HepG2 (cell line): Measurements from ENCODE around the gene CIITA. TPM values are rescaled to one million over a fixed set of nuclear protein-coding genes. Genes with fewer than 3 reads are reported as not detected.

ENCODE experiments used
- AFF4 ChIP-seq: sonication (generic); formaldehyde crosslinking; IDR thresholded peaks from 2 replicates; pipeline ENCODE4 v1.4.0; 2020; ENCODE audit warnings: missing genetic modification reagents
- CENPT ChIP-seq: sonication (generic); formaldehyde crosslinking; IDR thresholded peaks from 2 replicates; pipeline ENCODE4 v1.8.0; 2022; ENCODE audit warnings: low read depth, mild to moderate bottlenecking, moderate library complexity, missing genetic modification reagents
- ETV5 ChIP-seq: IDR thresholded peaks from 2 replicates; pipeline ENCODE4 v1.6.1; 2018; ENCODE audit warnings: missing biosample characterization, missing genetic modification reagents, inconsistent platforms, borderline replicate concordance
- HINFP ChIP-seq: sonication (generic); formaldehyde crosslinking; IDR thresholded peaks from 2 replicates; pipeline ENCODE4 v1.4.0; 2020; ENCODE audit warnings: low read depth, mild to moderate bottlenecking, missing genetic modification reagents
- HOXA5 ChIP-seq: sonication (generic); formaldehyde crosslinking; IDR thresholded peaks from 2 replicates; pipeline ENCODE4 v1.4.0; 2020; ENCODE audit warnings: missing genetic modification reagents
- KDM2A ChIP-seq: sonication (generic); formaldehyde crosslinking; IDR thresholded peaks from 2 replicates; pipeline ENCODE4 v1.4.0; 2020; ENCODE audit warnings: low read depth, missing genetic modification reagents, borderline replicate concordance
- RORA ChIP-seq: sonication (generic); formaldehyde crosslinking; IDR thresholded peaks from 2 replicates; pipeline ENCODE4 v1.5.0; 2020; ENCODE audit warnings: mild to moderate bottlenecking, missing genetic modification reagents, moderate library complexity
- SP4 ChIP-seq: sonication (generic); formaldehyde crosslinking; IDR thresholded peaks from 2 replicates; pipeline ENCODE4 v1.8.1; 2023; ENCODE audit warnings: mild to moderate bottlenecking, missing genetic modification reagents
- SRSF4 ChIP-seq: fragments of 200-400 bp; formaldehyde crosslinking; IDR thresholded peaks from one replicate; pipeline ENCODE4 v1.6.1; 2018; ENCODE audit warnings: mild to moderate bottlenecking, low read depth, low read length, moderate library complexity; ENCODE audit not compliant: poor library complexity, severe bottlenecking
- ZNF275 ChIP-seq: sonication (generic); formaldehyde crosslinking; IDR thresholded peaks from 2 replicates; pipeline ENCODE4 v1.8.0; 2022; ENCODE audit warnings: missing genetic modification reagents, mild to moderate bottlenecking, inconsistent platforms, borderline replicate concordance
- polyA plus RNA-seq, 8 experiments: library from polyadenylated mRNA; depleted of rRNA in 3 of 8; stranded (reverse) in 7 of 8; unstranded in 1 of 8; fragments of >200 nt; fragmentation: Illumina TruSeq in 4 of 8; extraction: Trizol in 4 of 8; gene quantifications; 2 replicates each; pipeline versions ENCODE4 v1.2.1 to v1.2.3, GENCODE V29; 2011 to 2016; ENCODE audit warnings: low read depth in 4 of 8, missing spikeins in 1 of 8, mixed read lengths in 1 of 8; ENCODE audit not compliant: insufficient read depth in 1 of 8
- total RNA-seq, 5 experiments: library from RNA; depleted of rRNA; stranded (reverse); fragments of >200 nt; fragmentation: Illumina TruSeq; extraction: Trizol; gene quantifications; 2 replicates each; pipeline ENCODE4 v1.2.3, GENCODE V29; 2016; ENCODE audit warnings: low read depth in 1 of 5
- TF ChIP-seq, protein P1 (sequence below): sonication (generic); formaldehyde crosslinking; IDR thresholded peaks from 2 replicates; pipeline ENCODE4 v1.9.0; 2021; ENCODE audit warnings: mild to moderate bottlenecking, missing genetic modification reagents
- TF ChIP-seq, protein P2 (sequence below): sonication (generic); formaldehyde crosslinking; IDR thresholded peaks from 2 replicates; pipeline ENCODE4 v1.4.0; 2020; ENCODE audit warnings: missing genetic modification reagents

The CIITA gene
- total and polyA plus RNA-seq, 2 of the 13 experiments (the other 11 are each of a cell fraction or from before 2014, with no cell fraction given): 0.08 to 0.09 TPM

- TF ChIP-seq, protein P1, sequence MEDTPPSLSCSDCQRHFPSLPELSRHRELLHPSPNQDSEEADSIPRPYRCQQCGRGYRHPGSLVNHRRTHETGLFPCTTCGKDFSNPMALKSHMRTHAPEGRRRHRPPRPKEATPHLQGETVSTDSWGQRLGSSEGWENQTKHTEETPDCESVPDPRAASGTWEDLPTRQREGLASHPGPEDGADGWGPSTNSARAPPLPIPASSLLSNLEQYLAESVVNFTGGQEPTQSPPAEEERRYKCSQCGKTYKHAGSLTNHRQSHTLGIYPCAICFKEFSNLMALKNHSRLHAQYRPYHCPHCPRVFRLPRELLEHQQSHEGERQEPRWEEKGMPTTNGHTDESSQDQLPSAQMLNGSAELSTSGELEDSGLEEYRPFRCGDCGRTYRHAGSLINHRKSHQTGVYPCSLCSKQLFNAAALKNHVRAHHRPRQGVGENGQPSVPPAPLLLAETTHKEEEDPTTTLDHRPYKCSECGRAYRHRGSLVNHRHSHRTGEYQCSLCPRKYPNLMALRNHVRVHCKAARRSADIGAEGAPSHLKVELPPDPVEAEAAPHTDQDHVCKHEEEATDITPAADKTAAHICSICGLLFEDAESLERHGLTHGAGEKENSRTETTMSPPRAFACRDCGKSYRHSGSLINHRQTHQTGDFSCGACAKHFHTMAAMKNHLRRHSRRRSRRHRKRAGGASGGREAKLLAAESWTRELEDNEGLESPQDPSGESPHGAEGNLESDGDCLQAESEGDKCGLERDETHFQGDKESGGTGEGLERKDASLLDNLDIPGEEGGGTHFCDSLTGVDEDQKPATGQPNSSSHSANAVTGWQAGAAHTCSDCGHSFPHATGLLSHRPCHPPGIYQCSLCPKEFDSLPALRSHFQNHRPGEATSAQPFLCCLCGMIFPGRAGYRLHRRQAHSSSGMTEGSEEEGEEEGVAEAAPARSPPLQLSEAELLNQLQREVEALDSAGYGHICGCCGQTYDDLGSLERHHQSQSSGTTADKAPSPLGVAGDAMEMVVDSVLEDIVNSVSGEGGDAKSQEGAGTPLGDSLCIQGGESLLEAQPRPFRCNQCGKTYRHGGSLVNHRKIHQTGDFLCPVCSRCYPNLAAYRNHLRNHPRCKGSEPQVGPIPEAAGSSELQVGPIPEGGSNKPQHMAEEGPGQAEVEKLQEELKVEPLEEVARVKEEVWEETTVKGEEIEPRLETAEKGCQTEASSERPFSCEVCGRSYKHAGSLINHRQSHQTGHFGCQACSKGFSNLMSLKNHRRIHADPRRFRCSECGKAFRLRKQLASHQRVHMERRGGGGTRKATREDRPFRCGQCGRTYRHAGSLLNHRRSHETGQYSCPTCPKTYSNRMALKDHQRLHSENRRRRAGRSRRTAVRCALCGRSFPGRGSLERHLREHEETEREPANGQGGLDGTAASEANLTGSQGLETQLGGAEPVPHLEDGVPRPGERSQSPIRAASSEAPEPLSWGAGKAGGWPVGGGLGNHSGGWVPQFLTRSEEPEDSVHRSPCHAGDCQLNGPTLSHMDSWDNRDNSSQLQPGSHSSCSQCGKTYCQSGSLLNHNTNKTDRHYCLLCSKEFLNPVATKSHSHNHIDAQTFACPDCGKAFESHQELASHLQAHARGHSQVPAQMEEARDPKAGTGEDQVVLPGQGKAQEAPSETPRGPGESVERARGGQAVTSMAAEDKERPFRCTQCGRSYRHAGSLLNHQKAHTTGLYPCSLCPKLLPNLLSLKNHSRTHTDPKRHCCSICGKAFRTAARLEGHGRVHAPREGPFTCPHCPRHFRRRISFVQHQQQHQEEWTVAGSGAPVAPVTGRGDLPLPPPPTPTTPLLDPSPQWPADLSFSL: no peak
- no peak for TF ChIP-seq CENPT
- TF ChIP-seq HINFP (CRISPR knock-in tag): peak; percentile 78; the same call in 1 of the 2 replicates
- 0 out of 2 replicates have a peak, but pooled peaks have one; percentile 32 for TF ChIP-seq HOXA5 (CRISPR knock-in tag)
- TF ChIP-seq, protein P2, sequence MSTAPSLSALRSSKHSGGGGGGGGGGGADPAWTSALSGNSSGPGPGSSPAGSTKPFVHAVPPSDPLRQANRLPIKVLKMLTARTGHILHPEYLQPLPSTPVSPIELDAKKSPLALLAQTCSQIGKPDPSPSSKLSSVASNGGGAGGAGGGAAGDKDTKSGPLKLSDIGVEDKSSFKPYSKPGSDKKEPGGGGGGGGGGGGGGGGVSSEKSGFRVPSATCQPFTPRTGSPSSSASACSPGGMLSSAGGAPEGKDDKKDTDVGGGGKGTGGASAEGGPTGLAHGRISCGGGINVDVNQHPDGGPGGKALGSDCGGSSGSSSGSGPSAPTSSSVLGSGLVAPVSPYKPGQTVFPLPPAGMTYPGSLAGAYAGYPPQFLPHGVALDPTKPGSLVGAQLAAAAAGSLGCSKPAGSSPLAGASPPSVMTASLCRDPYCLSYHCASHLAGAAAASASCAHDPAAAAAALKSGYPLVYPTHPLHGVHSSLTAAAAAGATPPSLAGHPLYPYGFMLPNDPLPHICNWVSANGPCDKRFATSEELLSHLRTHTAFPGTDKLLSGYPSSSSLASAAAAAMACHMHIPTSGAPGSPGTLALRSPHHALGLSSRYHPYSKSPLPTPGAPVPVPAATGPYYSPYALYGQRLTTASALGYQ: no peak
- TF ChIP-seq RORA (CRISPR knock-in tag): no peak
- no peak for TF ChIP-seq ZNF275
- no peak for TF ChIP-seq SP4 (CRISPR knock-in tag)
- TF ChIP-seq SRSF4: no peak
- TF ChIP-seq AFF4 (CRISPR knock-in tag): no peak
- TF ChIP-seq KDM2A: peak; percentile 89
- no peak for TF ChIP-seq ETV5
These were observed 87.3 kb downstream of the CIITA start (continued) for GRCh38 chr16:10964039-10964890.
